Trophoblast cell (in vitro differentiated cells and primary cell): ENCODE data around the gene SEPHS2.

ENCODE experiments used
- DNase-seq, 2 donors: peaks; one replicate each; pipeline ENCODE4 v3.0.0-alpha.2; 2016
- H2AFZ ChIP-seq: 2 replicates; pipeline ENCODE4 v1.6.1; 2013; ENCODE audit warnings: low read length, moderate library complexity, mild to moderate bottlenecking; ENCODE audit not compliant: insufficient read depth, poor library complexity
- H2AK5ac ChIP-seq: 2 replicates; pipeline ENCODE4 v1.6.1; 2013; ENCODE audit warnings: mild to moderate bottlenecking, low read length
- H2BK120ac ChIP-seq: 2 replicates; pipeline ENCODE4 v1.6.1; 2013; ENCODE audit warnings: low read length, mild to moderate bottlenecking, moderate library complexity; ENCODE audit not compliant: insufficient read depth, poor library complexity
- H2BK12ac ChIP-seq: 2 replicates; pipeline ENCODE4 v1.6.1; 2013; ENCODE audit warnings: mild to moderate bottlenecking, low read length, moderate library complexity
- H2BK5ac ChIP-seq: 2 replicates; pipeline ENCODE4 v1.6.1; 2013; ENCODE audit warnings: low read length, low read depth, moderate library complexity, mild to moderate bottlenecking; ENCODE audit not compliant: poor library complexity
- H3K14ac ChIP-seq: 2 replicates; pipeline ENCODE4 v1.6.1; 2013; ENCODE audit warnings: mild to moderate bottlenecking, low read length
- H3K18ac ChIP-seq: 2 replicates; pipeline ENCODE4 v1.6.1; 2013; ENCODE audit warnings: mild to moderate bottlenecking, low read length
- H3K23ac ChIP-seq: 2 replicates; pipeline ENCODE4 v1.6.1; 2013; ENCODE audit warnings: low read length
- H3K27ac ChIP-seq: 2 replicates; pipeline ENCODE4 v1.5.1; 2013; ENCODE audit warnings: low read depth, mild to moderate bottlenecking, inconsistent platforms, low read length, moderate library complexity
- H3K27me3 ChIP-seq: 2 replicates; pipeline ENCODE4 v1.6.1; 2013; ENCODE audit warnings: inconsistent platforms, mild to moderate bottlenecking, low read length, moderate library complexity; ENCODE audit not compliant: insufficient read depth
- H3K36me3 ChIP-seq, 2 experiments: 1 replicate in 1 of 2; 2 replicates in 1 of 2; pipeline ENCODE4 v1.6.1; 2013; ENCODE audit warnings: low read length in 2 of 2, mild to moderate bottlenecking in 2 of 2, moderate library complexity in 1 of 2; ENCODE audit not compliant: insufficient read depth in 2 of 2, control insufficient read depth in 1 of 2
- H3K4ac ChIP-seq: 2 replicates; pipeline ENCODE4 v1.6.1; 2013; ENCODE audit warnings: low read depth, mild to moderate bottlenecking, low read length, moderate library complexity
- H3K4me1 ChIP-seq, 2 experiments: 1 replicate in 1 of 2; 2 replicates in 1 of 2; pipeline ENCODE4 v1.6.1; 2013; ENCODE audit warnings: low read length in 2 of 2, mild to moderate bottlenecking in 2 of 2, moderate library complexity in 1 of 2; ENCODE audit not compliant: insufficient read depth in 2 of 2, control insufficient read depth in 1 of 2
- H3K4me2 ChIP-seq: 2 replicates; pipeline ENCODE4 v1.6.1; 2013; ENCODE audit warnings: inconsistent platforms, mild to moderate bottlenecking, low read length, moderate library complexity
- H3K4me3 ChIP-seq: 2 replicates; pipeline ENCODE4 v1.5.1; 2013; ENCODE audit warnings: mild to moderate bottlenecking, low read depth, low read length, inconsistent platforms
- H3K79me1 ChIP-seq: one replicate; pipeline ENCODE4 v1.6.1; 2013; ENCODE audit warnings: low read length
- H3K79me2 ChIP-seq: 2 replicates; pipeline ENCODE4 v1.6.1; 2013; ENCODE audit warnings: low read length, mild to moderate bottlenecking; ENCODE audit not compliant: control insufficient read depth, insufficient read depth, poor library complexity
- H3K9ac ChIP-seq: 2 replicates; pipeline ENCODE4 v1.6.1; 2013; ENCODE audit warnings: mild to moderate bottlenecking, low read length
- H3K9me3 ChIP-seq: 2 replicates; pipeline ENCODE4 v1.6.1; 2013; ENCODE audit warnings: low read depth, mild to moderate bottlenecking, control low read depth, inconsistent platforms, low read length; ENCODE audit not compliant: insufficient read depth
- H4K12ac ChIP-seq: 2 replicates; pipeline ENCODE4 v1.6.1; 2013; ENCODE audit warnings: low read depth, mild to moderate bottlenecking, low read length, moderate library complexity
- H4K8ac ChIP-seq: 2 replicates; pipeline ENCODE4 v1.6.1; 2013; ENCODE audit warnings: low read depth, mild to moderate bottlenecking, low read length, moderate library complexity
- H4K91ac ChIP-seq: one replicate; pipeline ENCODE4 v1.6.1; 2013; ENCODE audit warnings: low read depth, mild to moderate bottlenecking, low read length, moderate library complexity
- WGBS: extraction: QIAGEN DNeasy Blood & Tissue Kit; methylation state at CpG from one replicate; pipeline ENCODE4 v1.1.7; 2013; ENCODE audit warnings: missing lambda C conversion rate; ENCODE audit not compliant: insufficient read length, insufficient coverage; ENCODE audit errors: extremely low coverage; 5-methylcytosine and 5-hydroxymethylcytosine counted together

The SEPHS2 gene

DNA sequence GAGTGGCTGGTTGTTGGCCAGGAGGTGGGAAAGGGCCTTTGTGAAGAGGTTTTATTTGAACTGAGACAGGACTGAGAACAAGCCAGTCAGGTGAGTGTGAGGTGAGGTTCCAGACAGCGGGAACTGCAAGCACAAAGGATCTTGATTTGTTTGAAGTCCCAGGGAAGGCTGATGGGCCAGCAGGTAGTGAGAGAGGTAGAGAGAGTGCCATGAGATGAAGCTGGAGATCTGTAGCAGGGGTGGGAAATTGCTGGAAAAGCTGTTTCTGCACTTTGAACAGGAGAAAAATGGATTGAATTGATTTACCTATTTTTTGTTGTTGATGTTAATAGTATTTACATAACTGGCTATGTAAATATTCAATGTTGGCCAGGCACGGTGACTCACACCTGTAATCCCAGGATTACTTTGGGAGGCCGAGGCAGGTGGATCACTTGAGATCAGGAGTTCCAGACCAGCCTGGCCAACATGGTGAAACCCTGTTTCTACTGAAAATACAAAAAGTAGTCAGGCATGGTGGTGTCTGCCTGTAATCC is 8.1 kb downstream of the SEPHS2 start:
- no peak overlapping the region for H2AK5ac ChIP-seq
- H3K23ac ChIP-seq: no peak overlapping the region
- no CpG with 5 or more reads among the region's 3 CpGs for WGBS
- H3K9ac ChIP-seq: no peak overlapping the region
- no peak for DNase-seq
- H3K79me1 ChIP-seq: no peaks in the 10 kb centered on the region
- H3K4ac ChIP-seq: no peak overlapping the region
- no peaks in the 10 kb centered on the region for H3K36me3 ChIP-seq
- no peak overlapping the region for H4K12ac ChIP-seq
- no peak overlapping the region for H3K14ac ChIP-seq
- no peaks in the 10 kb centered on the region for H3K4me1 ChIP-seq
- H3K27ac ChIP-seq: no peak overlapping the region
- no peak overlapping the region for H4K8ac ChIP-seq
- H2BK120ac ChIP-seq: no peak overlapping the region
- H3K9me3 ChIP-seq: peaks cover 2% of the 10 kb centered on the region
- H3K79me2 ChIP-seq: no peaks in the 10 kb centered on the region
- no peak overlapping the region for H3K4me3 ChIP-seq
- H2BK12ac ChIP-seq: no peak overlapping the region
- H4K91ac ChIP-seq: no peak overlapping the region
- H3K4me2 ChIP-seq: no peak overlapping the region
- H3K18ac ChIP-seq: no peak overlapping the region
- H3K27me3 ChIP-seq: no peaks in the 10 kb centered on the region
- no peak overlapping the region for H2AFZ ChIP-seq
- H2BK5ac ChIP-seq: no peak overlapping the region

DNA sequence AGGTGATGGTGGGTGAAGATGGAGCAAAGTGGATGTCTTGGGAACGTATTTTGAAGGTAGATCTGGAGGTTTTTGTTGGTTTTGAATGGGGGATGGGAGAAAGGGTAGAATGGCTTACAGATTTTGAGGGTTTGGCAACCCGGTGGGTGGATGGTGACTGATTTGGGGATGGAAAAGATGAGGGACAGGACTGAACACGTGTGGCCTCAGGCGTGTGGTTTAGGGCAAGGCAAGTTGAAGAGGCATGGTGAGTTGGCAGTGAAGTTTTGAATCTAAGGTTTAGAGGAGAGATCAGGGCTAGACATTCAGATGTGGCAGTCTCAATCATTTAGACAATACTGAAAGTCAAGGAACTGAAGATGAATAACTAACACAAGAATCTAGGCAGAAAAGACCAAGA is 10.8 kb downstream of the SEPHS2 start:
- Histone ChIP-seq H3K23ac (no peak overlapping the region), H3K27me3 (no peaks in the 10 kb centered on the region), H3K79me1 (no peaks in the 10 kb centered on the region), H4K12ac (no peak overlapping the region), H3K4me2 (no peak overlapping the region), H3K9ac (no peak overlapping the region), H2BK120ac (no peak overlapping the region), H2AK5ac (no peak overlapping the region), H3K36me3 (no peaks in the 10 kb centered on the region), H3K27ac (no peak overlapping the region), H3K4me3 (no peak overlapping the region), H2BK12ac (no peak overlapping the region), H3K4ac (no peak overlapping the region), H3K9me3 (no peaks in the 10 kb centered on the region), H2AFZ (no peak overlapping the region), H2BK5ac (no peak overlapping the region), H4K8ac (no peak overlapping the region), H3K4me1 (peaks cover 4% of the 10 kb centered on the region in 2 experiments), H4K91ac (no peak overlapping the region), H3K18ac (no peak overlapping the region), H3K79me2 (no peaks in the 10 kb centered on the region), H3K14ac (no peak overlapping the region)
- WGBS: 100% methylated on average over 1 of the region's 4 CpGs
- no peak for DNase-seq

DNA sequence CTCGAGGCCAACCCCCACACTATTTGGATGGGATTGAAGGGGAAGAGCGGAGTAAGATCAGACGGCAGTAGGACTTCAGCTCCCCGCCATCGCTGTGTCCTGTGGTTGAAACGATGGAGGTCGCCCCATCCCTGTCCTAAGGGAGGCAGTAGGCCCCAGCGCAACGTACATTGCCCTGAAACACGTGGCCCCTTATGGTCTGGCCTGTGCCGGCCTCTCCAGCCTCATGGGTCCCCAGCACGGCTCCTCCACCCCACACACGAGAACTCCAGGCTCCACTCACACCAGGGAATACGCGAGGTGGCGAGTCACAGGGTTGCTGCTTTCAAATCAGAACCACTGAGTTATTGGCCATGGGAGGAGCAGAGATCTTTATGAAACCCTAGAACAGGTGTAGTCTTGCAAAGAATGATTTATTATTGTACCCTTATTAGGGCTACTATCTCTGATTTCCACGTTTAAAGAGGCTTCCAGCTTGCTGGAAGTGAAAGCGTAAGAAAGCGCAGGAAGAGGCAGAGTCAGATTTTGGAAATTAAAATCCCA is 15.2 kb downstream of the SEPHS2 start:
- Histone ChIP-seq H3K27me3 (no peaks in the 10 kb centered on the region), H4K91ac (peak overlapping the region; percentile 51), H3K14ac (peak overlapping the region; percentile 9), H3K9me3 (no peaks in the 10 kb centered on the region), H2AFZ (peak overlapping the region; percentile 33), H3K4me2 (peak overlapping the region; percentile 63), H3K4me1 (peaks cover 8 to 13% of the 10 kb centered on the region in 2 experiments), H3K4ac (no peak overlapping the region), H2BK12ac (no peak overlapping the region), H2BK120ac (no peak overlapping the region), H2BK5ac (no peak overlapping the region), H3K79me1 (peaks cover 3% of the 10 kb centered on the region), H3K79me2 (peaks cover 3% of the 10 kb centered on the region), H3K27ac (no peak overlapping the region), H3K36me3 (peaks cover 5 to 8% of the 10 kb centered on the region in 2 experiments), H3K18ac (no peak overlapping the region), H2AK5ac (no peak overlapping the region), H4K8ac (peak overlapping the region; percentile 86), H3K4me3 (no peak overlapping the region), H3K9ac (no peak overlapping the region), H3K23ac (no peak overlapping the region), H4K12ac (peak overlapping the region; percentile 85)
- WGBS: no CpG with 5 or more reads among the region's 19 CpGs
- no peak for DNase-seq

DNA sequence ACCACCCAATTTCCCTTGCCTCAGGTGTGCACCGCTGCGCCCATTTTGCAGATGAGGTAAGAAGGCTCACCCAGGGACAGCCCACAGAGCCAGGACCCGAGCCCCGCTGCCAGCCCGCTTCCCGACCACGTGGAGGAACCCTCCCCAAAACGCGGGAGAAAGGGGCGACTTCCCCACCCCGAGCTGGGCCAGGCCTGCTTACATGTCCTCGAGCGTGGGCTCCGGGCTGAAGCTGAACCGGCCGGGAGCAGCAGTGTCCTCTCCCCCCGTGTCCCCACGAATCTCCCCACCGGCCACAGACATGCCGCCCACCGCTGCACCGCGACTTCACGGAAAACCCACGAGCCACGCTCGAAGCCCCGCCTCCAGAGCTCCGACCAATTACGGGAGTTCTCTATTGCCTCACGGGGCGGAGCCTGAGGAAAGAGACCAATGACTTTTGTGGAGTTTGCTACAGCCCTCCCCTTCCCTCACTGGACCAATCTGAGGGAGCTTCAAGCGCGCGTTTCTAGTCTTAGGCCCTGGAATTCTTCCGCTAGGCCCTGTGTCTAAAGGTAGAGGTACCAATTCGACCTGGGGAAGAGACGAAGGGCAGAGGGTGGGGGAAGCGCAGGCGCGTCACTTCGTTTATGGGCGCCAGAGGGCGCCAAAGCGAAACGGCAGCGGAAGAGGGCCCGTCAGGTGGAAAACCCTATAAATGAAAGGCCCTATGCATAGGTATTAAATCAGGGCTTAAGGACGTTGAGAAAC is 15.8 kb downstream of the SEPHS2 start, which contains the start of gene DCTPP1:
Gene DCTPP1, minus strand, starts transcription at position 353 of the 750 bp plus-strand sequence. Its CDS starts 50 bp downstream, at position 303.
- WGBS: no CpG with 5 or more reads among the region's 49 CpGs
- H3K79me2 ChIP-seq: peaks cover 3% of the 10 kb centered on the region
- peak within 1 kb of the TSS; percentile 86 for H4K8ac ChIP-seq
- H3K18ac ChIP-seq: peak within 1 kb of the TSS; percentile 51
- peak within 1 kb of the TSS; percentile 67 for H3K4me2 ChIP-seq
- H3K4me3 ChIP-seq: peak within 1 kb of the TSS; percentile 92
- peak; percentile 99 to 100 for DNase-seq
- H2AFZ ChIP-seq: peak within 1 kb of the TSS; percentile 93
- peak within 1 kb of the TSS; percentile 85 for H4K12ac ChIP-seq
- no peak within 1 kb of the TSS for H3K23ac ChIP-seq
- H3K79me1 ChIP-seq: peaks cover 3% of the 10 kb centered on the region
- H2BK5ac ChIP-seq: no peak within 1 kb of the TSS
- H2BK120ac ChIP-seq: no peak within 1 kb of the TSS
- H3K27ac ChIP-seq: no peak within 1 kb of the TSS
- H3K4ac ChIP-seq: peak within 1 kb of the TSS; percentile 34
- peaks cover 8 to 13% of the 10 kb centered on the region in 2 experiments for H3K4me1 ChIP-seq
- peak within 1 kb of the TSS; percentile 51 for H4K91ac ChIP-seq
- H2AK5ac ChIP-seq: peak within 1 kb of the TSS; percentile 13
- no peak within 1 kb of the TSS for H2BK12ac ChIP-seq
- peak within 1 kb of the TSS; percentile 49 for H3K9ac ChIP-seq
- H3K27me3 ChIP-seq: no peaks in the 10 kb centered on the region
- H3K9me3 ChIP-seq: no peaks in the 10 kb centered on the region
- H3K36me3 ChIP-seq: peaks cover 5 to 8% of the 10 kb centered on the region in 2 experiments
- peak within 1 kb of the TSS; percentile 16 for H3K14ac ChIP-seq
